HEK293 (cell line): Measurements from ENCODE around the gene DHX57.
A peak's percentile ranks its signal among the peaks of the same experiment; 100 is the strongest.

Experiments
- CTCF ChIA-PET: fragments of 350-600 bp; formaldehyde crosslinking; extraction: SDS; loops from one replicate; lab custom pipeline; 2021; ENCODE audit warnings: antibody characterized with exemption; lab: Yijun Ruan, JAX
- POLR2A ChIA-PET: fragments of 300-600 bp; formaldehyde crosslinking; extraction: SDS; loops from one replicate; lab custom pipeline; 2020; ENCODE audit warnings: antibody characterized with exemption, inconsistent platforms; lab: Yijun Ruan, JAX
- H3K27ac ChIP-seq: fragments of 200-500 bp; sonication (Bioruptor generic); 2 replicates; pipeline ENCODE4 v1.5.1; 2014; ENCODE audit warnings: low read depth, low read length, control low read depth, inconsistent platforms; ENCODE audit errors: extremely low read depth
- H3K36me3 ChIP-seq, 2 experiments: fragments of 200-500 bp in 1 of 2; sonication (Bioruptor generic) in 1 of 2; 1 replicate in 1 of 2; 2 replicates in 1 of 2; pipeline ENCODE4 v1.5.1; 2014 to 2017; ENCODE audit warnings: inconsistent platforms in 2 of 2, low read length in 2 of 2; ENCODE audit not compliant: control insufficient read depth in 2 of 2, insufficient read depth in 1 of 2
- H3K4me1 ChIP-seq: fragments of 200-500 bp; sonication (Bioruptor generic); 2 replicates; pipeline ENCODE4 v1.5.1; 2014; ENCODE audit warnings: mild to moderate bottlenecking, low read length, inconsistent platforms; ENCODE audit not compliant: control insufficient read depth, insufficient read depth
- H3K4me3 ChIP-seq: 2 replicates; pipeline ENCODE4 v1.5.1; 2011; ENCODE audit warnings: low read depth, mild to moderate bottlenecking, control low read depth, low read length, moderate library complexity
- H3K9me3 ChIP-seq: fragments of 200-500 bp; sonication (Bioruptor generic); 2 replicates; pipeline ENCODE4 v1.5.1; 2014; ENCODE audit warnings: low read depth, low read length, inconsistent platforms; ENCODE audit not compliant: control insufficient read depth, insufficient read depth
- PRDM1 ChIP-seq: fragments of 450-650 bp; formaldehyde crosslinking; IDR thresholded peaks from 2 replicates; pipeline ENCODE4; 2016; ENCODE audit warnings: missing biosample characterization, missing genetic modification characterization
- SCRT1 ChIP-seq: fragments of 450-650 bp; formaldehyde crosslinking; IDR thresholded peaks from 2 replicates; pipeline ENCODE4 v1.5.1; 2016; ENCODE audit warnings: missing biosample characterization, missing genetic modification characterization, borderline replicate concordance
- SP3 ChIP-seq: fragments of 450-650 bp; formaldehyde crosslinking; IDR thresholded peaks from 2 replicates; pipeline ENCODE4 v1.5.1; 2016; ENCODE audit warnings: missing biosample characterization, missing genetic modification characterization
- WT1 ChIP-seq: fragments of 450-650 bp; formaldehyde crosslinking; IDR thresholded peaks from 2 replicates; pipeline ENCODE4 v1.5.1; 2016; ENCODE audit warnings: missing biosample characterization, missing genetic modification characterization
- ZBTB8A ChIP-seq: fragments of 450-650 bp; formaldehyde crosslinking; IDR thresholded peaks from 2 replicates; pipeline ENCODE4 v1.5.1; 2016; ENCODE audit warnings: missing biosample characterization, missing genetic modification characterization
- ZEB2 ChIP-seq: fragments of 450-650 bp; formaldehyde crosslinking; IDR thresholded peaks from 2 replicates; pipeline ENCODE4 v1.5.1; 2016; ENCODE audit warnings: missing biosample characterization, missing genetic modification characterization
- ZFP37 ChIP-seq: fragments of 450-650 bp; formaldehyde crosslinking; IDR thresholded peaks from 2 replicates; pipeline ENCODE4 v1.5.1; 2016; ENCODE audit warnings: missing biosample characterization, missing genetic modification characterization
- ZNF10 ChIP-seq: fragments of 450-650 bp; formaldehyde crosslinking; IDR thresholded peaks from 2 replicates; pipeline ENCODE4 v1.5.1; 2017; ENCODE audit warnings: missing biosample characterization, missing genetic modification characterization
- ZNF132 ChIP-seq: fragments of 450-650 bp; formaldehyde crosslinking; IDR thresholded peaks from 2 replicates; pipeline ENCODE4 v1.5.1; 2017; ENCODE audit warnings: missing biosample characterization, missing genetic modification characterization, borderline replicate concordance
- ZNF23 ChIP-seq: fragments of 450-650 bp; formaldehyde crosslinking; IDR thresholded peaks from 2 replicates; pipeline ENCODE4 v1.5.1; 2016; ENCODE audit warnings: missing biosample characterization, missing genetic modification characterization, borderline replicate concordance
- ZNF37A ChIP-seq: fragments of 450-650 bp; IDR thresholded peaks from 2 replicates; pipeline ENCODE4 v1.5.1; 2018; ENCODE audit warnings: missing biosample characterization, missing genetic modification characterization
- ZNF521 ChIP-seq: fragments of 450-650 bp; formaldehyde crosslinking; IDR thresholded peaks from 2 replicates; pipeline ENCODE4 v1.5.1; 2017; ENCODE audit warnings: missing biosample characterization, mild to moderate bottlenecking, missing genetic modification characterization
- ZNF629 ChIP-seq: fragments of 450-650 bp; formaldehyde crosslinking; IDR thresholded peaks from 2 replicates; pipeline ENCODE4 v1.5.1; 2017; ENCODE audit warnings: missing biosample characterization, missing genetic modification characterization
- ZNF654 ChIP-seq: fragments of 450-650 bp; formaldehyde crosslinking; IDR thresholded peaks from 2 replicates; pipeline ENCODE4 v1.5.1; 2016; ENCODE audit warnings: low read depth, missing biosample characterization, missing genetic modification characterization
- ZNF660 ChIP-seq: fragments of 450-650 bp; IDR thresholded peaks from 2 replicates; pipeline ENCODE4 v1.5.1; 2018; ENCODE audit warnings: missing biosample characterization, mild to moderate bottlenecking, missing genetic modification characterization
- ZNF843 ChIP-seq: fragments of 450-650 bp; formaldehyde crosslinking; IDR thresholded peaks from 2 replicates; pipeline ENCODE4 v1.5.1; 2016; ENCODE audit warnings: missing biosample characterization, missing genetic modification characterization
- TF ChIP-seq, protein P1 (sequence below): fragments of 450-650 bp; formaldehyde crosslinking; IDR thresholded peaks from 2 replicates; pipeline ENCODE4 v1.5.1; 2016; ENCODE audit warnings: missing biosample characterization, missing genetic modification characterization
- TF ChIP-seq, protein P2 (sequence below): fragments of 450-650 bp; formaldehyde crosslinking; IDR thresholded peaks from 2 replicates; pipeline ENCODE4 v1.5.1; 2016; ENCODE audit warnings: missing biosample characterization, missing genetic modification characterization
- TF ChIP-seq, protein P3 (sequence below): fragments of 450-650 bp; formaldehyde crosslinking; IDR thresholded peaks from 2 replicates; pipeline ENCODE4 v1.5.1; 2016; ENCODE audit warnings: missing biosample characterization, missing genetic modification characterization
- TF ChIP-seq, protein P4 (sequence below): fragments of 450-650 bp; formaldehyde crosslinking; IDR thresholded peaks from 2 replicates; pipeline ENCODE4 v1.5.1; 2016; ENCODE audit warnings: missing biosample characterization, missing genetic modification characterization
- TF ChIP-seq, protein P5 (sequence below): fragments of 450-650 bp; formaldehyde crosslinking; IDR thresholded peaks from 2 replicates; pipeline ENCODE4 v1.5.1; 2017; ENCODE audit warnings: missing biosample characterization, missing genetic modification characterization
- TF ChIP-seq, protein P6 (sequence below): fragments of 450-650 bp; formaldehyde crosslinking; IDR thresholded peaks from 2 replicates; pipeline ENCODE4 v1.5.1; 2016; ENCODE audit warnings: missing biosample characterization, missing genetic modification characterization
- TF ChIP-seq, protein P7 (sequence below): fragments of 450-650 bp; formaldehyde crosslinking; IDR thresholded peaks from 2 replicates; pipeline ENCODE4 v1.5.1; 2016; ENCODE audit warnings: missing biosample characterization, missing genetic modification characterization

DHX57 gene

DNA sequence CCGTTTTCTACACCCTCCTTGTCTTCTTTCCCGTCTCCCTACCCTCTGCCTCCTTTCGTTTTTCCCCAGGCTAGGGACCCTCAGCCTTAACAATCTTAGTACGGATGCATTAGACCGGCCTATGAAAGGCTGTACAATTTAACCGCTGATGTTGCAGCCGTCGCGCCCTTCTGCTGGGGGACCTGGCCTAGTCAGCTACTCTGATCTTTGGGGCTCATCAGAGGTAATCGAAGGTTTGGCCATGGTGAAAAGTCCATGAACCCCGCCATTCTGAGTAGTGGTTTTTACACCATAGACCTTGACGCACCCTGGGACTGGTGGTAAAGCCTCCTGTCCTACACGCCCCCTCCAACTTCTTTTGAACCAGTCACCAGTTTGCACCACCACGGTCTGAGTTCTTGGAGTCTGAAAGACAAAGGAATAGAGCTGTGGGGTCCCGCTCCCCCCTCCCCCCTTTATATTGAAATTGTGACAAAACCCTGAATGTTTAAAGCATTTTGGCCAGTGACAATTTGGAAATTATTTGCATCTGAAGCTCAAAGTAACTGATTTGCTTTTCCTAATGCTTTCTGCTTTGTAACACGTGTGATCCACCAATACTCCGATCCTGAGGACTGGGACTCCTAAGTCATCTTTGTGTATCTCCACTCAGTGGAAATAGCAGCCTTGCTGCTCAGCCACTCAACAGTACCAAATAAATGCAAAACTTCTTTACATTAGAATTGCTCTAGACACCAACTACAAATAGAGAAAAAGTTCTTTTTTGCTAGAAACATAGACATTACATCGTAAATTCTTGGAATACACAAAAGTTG is 123.9 kb downstream of the DHX57 start (continued):
- TF ChIP-seq, protein P1, sequence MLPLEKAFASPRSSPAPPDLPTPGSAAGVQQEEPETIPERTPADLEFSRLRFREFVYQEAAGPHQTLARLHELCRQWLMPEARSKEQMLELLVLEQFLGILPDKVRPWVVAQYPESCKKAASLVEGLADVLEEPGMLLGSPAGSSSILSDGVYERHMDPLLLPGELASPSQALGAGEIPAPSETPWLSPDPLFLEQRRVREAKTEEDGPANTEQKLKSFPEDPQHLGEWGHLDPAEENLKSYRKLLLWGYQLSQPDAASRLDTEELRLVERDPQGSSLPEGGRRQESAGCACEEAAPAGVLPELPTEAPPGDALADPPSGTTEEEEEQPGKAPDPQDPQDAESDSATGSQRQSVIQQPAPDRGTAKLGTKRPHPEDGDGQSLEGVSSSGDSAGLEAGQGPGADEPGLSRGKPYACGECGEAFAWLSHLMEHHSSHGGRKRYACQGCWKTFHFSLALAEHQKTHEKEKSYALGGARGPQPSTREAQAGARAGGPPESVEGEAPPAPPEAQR (tag by site-specific recombination) = no peak
- TF ChIP-seq ZEB2 (tag by site-specific recombination) = no peak
- no peak for TF ChIP-seq ZNF660 (tag by site-specific recombination)
- TF ChIP-seq, protein P2, sequence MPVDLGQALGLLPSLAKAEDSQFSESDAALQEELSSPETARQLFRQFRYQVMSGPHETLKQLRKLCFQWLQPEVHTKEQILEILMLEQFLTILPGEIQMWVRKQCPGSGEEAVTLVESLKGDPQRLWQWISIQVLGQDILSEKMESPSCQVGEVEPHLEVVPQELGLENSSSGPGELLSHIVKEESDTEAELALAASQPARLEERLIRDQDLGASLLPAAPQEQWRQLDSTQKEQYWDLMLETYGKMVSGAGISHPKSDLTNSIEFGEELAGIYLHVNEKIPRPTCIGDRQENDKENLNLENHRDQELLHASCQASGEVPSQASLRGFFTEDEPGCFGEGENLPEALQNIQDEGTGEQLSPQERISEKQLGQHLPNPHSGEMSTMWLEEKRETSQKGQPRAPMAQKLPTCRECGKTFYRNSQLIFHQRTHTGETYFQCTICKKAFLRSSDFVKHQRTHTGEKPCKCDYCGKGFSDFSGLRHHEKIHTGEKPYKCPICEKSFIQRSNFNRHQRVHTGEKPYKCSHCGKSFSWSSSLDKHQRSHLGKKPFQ (tag by site-specific recombination) = no peak
- TF ChIP-seq ZFP37 (tag by site-specific recombination) = no peak
- peak; percentile 60; the same call in 1 of the 2 replicates for TF ChIP-seq PRDM1 (tag by site-specific recombination)
- TF ChIP-seq SP3 (tag by site-specific recombination) = no peak; the same call in 1 of the 2 replicates
- no peak for TF ChIP-seq ZNF654 (tag by site-specific recombination)
- no peak for TF ChIP-seq ZNF521

DNA sequence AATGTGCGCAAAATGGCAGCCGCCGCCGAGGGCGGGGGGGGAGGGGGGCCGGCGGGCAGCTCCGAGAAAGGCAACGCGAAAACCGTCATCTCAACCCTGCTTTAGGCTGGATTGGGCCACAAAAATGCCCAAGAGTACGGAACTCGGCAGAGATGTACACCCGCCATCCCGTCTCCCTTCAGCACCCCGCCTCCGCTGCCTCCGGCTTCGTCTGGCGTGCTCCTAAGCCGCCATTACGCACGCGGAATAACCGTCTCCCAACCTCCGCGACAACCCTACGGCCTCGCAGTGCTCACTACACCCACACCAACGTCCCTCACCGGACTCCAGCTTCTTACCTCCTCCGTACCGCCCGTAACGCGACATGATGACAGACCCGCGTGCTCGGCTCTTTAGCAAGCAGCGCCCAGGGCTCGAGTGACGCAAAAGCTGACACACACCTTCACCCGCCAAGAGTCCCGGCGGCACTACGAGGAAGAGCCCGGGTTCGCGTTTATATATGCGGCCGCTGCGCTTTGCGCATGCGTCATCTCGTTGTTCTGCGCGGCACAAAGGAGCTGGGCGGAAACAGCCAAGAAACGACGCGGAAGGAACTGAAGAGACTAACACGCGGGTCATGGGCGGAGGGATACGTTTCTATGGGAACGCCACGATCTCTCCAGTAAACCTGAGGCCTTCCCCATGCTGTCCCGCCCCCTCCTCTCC is 124.7 kb downstream of the DHX57 start, which contains the start of gene SRSF7:
Gene SRSF7 (minus strand): TSS at position 471 of the 705 bp plus-strand sequence. CDS start 105 bp downstream, at position 366.
- POLR2A ChIA-PET = interaction anchor here (0.5 to 2.2 kb wide), 123 partner anchors 10 to 1681 kb away, joined by 3 to 85 read pairs (median 4); partner anchors contain the start of genes ARHGEF33, ATL2, DHX57 and GALM
- Histone ChIP-seq H3K9me3 (no peaks in the 10 kb centered on the region), H3K27ac (peak within 1 kb of the TSS; percentile 97), H3K4me1 (peaks cover 5% of the 10 kb centered on the region; the same call in 1 of the 2 replicates), H3K36me3 (peaks cover 23 to 43% of the 10 kb centered on the region in 2 experiments), H3K4me3 (peak within 1 kb of the TSS; percentile 84)
- CTCF ChIA-PET = interaction anchor here (1.0 kb wide), 1 partner anchor 70 kb away, joined by 4 read pairs; no protein-coding TSS in a partner anchor
- peak; percentile 55 for TF ChIP-seq ZNF843
- TF ChIP-seq ZNF10 (tag by site-specific recombination) = peak; percentile 59; the same call in 1 of the 2 replicates
- TF ChIP-seq WT1 = 0 out of 2 replicates have a peak, but pooled peaks have one; percentile 32
- TF ChIP-seq, protein P3, sequence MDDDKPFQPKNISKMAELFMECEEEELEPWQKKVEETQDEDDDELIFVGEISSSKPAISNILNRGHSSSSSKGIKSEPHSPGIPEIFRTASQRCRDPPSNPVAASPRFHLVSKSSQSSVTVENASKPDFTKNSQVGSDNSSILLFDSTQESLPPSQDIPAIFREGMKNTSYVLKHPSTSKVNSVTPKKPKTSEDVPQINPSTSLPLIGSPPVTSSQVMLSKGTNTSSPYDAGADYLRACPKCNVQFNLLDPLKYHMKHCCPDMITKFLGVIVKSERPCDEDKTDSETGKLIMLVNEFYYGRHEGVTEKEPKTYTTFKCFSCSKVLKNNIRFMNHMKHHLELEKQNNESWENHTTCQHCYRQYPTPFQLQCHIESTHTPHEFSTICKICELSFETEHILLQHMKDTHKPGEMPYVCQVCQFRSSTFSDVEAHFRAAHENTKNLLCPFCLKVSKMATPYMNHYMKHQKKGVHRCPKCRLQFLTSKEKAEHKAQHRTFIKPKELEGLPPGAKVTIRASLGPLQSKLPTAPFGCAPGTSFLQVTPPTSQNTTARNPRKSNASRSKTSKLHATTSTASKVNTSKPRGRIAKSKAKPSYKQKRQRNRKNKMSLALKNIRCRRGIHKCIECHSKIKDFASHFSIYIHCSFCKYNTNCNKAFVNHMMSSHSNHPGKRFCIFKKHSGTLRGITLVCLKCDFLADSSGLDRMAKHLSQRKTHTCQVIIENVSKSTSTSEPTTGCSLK (tag by site-specific recombination) = no peak
- TF ChIP-seq ZBTB8A = peak; percentile 53
- peak; percentile 69; the same call in 1 of the 2 replicates for TF ChIP-seq ZEB2 (tag by site-specific recombination)
- 0 out of 2 replicates have a peak, but pooled peaks have one; percentile 38 for TF ChIP-seq ZNF23 (tag by site-specific recombination)
- peak; percentile 80 for TF ChIP-seq ZNF629 (tag by site-specific recombination)
- TF ChIP-seq, protein P4, sequence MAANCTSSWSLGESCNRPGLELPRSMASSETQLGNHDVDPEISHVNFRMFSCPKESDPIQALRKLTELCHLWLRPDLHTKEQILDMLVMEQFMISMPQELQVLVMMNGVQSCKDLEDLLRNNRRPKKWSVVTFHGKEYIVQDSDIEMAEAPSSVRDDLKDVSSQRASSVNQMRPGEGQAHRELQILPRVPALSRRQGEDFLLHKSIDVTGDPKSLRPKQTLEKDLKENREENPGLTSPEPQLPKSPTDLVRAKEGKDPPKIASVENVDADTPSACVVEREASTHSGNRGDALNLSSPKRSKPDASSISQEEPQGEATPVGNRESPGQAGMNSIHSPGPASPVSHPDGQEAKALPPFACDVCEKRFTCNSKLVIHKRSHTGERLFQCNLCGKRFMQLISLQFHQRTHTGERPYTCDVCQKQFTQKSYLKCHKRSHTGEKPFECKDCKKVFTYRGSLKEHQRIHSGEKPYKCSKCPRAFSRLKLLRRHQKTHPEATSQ (tag by site-specific recombination) = peak; percentile 89
- TF ChIP-seq ZNF37A (tag by site-specific recombination) = no peak
- TF ChIP-seq, protein P5, sequence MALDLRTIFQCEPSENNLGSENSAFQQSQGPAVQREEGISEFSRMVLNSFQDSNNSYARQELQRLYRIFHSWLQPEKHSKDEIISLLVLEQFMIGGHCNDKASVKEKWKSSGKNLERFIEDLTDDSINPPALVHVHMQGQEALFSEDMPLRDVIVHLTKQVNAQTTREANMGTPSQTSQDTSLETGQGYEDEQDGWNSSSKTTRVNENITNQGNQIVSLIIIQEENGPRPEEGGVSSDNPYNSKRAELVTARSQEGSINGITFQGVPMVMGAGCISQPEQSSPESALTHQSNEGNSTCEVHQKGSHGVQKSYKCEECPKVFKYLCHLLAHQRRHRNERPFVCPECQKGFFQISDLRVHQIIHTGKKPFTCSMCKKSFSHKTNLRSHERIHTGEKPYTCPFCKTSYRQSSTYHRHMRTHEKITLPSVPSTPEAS (tag by site-specific recombination) = peak; percentile 63; the same call in 1 of the 2 replicates
- no peak for TF ChIP-seq SCRT1 (tag by site-specific recombination)
- TF ChIP-seq, protein P6, sequence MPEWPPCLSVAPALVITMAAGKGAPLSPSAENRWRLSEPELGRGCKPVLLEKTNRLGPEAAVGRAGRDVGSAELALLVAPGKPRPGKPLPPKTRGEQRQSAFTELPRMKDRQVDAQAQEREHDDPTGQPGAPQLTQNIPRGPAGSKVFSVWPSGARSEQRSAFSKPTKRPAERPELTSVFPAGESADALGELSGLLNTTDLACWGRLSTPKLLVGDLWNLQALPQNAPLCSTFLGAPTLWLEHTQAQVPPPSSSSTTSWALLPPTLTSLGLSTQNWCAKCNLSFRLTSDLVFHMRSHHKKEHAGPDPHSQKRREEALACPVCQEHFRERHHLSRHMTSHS (tag by site-specific recombination) = no peak
- peak; percentile 90 for TF ChIP-seq ZNF660 (tag by site-specific recombination)
- TF ChIP-seq ZNF132 (tag by site-specific recombination) = no peak
- TF ChIP-seq, protein P7, sequence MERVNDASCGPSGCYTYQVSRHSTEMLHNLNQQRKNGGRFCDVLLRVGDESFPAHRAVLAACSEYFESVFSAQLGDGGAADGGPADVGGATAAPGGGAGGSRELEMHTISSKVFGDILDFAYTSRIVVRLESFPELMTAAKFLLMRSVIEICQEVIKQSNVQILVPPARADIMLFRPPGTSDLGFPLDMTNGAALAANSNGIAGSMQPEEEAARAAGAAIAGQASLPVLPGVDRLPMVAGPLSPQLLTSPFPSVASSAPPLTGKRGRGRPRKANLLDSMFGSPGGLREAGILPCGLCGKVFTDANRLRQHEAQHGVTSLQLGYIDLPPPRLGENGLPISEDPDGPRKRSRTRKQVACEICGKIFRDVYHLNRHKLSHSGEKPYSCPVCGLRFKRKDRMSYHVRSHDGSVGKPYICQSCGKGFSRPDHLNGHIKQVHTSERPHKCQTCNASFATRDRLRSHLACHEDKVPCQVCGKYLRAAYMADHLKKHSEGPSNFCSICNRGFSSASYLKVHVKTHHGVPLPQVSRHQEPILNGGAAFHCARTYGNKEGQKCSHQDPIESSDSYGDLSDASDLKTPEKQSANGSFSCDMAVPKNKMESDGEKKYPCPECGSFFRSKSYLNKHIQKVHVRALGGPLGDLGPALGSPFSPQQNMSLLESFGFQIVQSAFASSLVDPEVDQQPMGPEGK (tag by site-specific recombination) = peak; percentile 30
